ENCODE data around the gene SHISA5.
"Not testable (repeated sequence)": the region's sequence is repeated elsewhere in the genome, so short reads cannot be mapped to it uniquely, and the experiment has no call there.

SHISA5 gene

DNA sequence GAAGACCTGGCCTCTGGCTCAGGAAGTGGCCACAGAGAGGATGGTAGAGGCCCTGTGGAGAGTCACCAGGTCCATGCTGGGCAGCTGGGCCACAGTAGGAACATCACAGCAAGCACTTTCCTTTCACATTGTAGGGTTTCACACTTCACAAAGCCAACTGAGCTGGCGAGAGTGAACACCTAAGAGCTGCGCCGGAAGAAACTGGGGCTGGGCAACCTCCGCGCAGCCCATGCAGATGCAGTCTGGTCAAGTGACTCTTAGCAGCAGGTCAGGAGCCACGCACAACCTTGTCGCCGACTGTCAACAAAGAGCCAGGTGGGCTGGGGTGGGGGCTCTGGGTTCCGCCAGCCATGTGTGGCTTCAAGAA, 15.3 kb upstream of the SHISA5 start:
- no peak for DNase-seq (ENCODE audit: low read depth)

GRCh38 chr3:48518638-48519276, 14.8 kb upstream of the SHISA5 start:
- no peak for DNase-seq (ENCODE audit: low read depth)

GRCh38 chr3:48518069-48518468, 14.1 kb upstream of the SHISA5 start:
- no peak for DNase-seq (ENCODE audit: low read depth)

GRCh38 chr3:48516571-48516970, 12.6 kb upstream of the SHISA5 start:
- no peak for DNase-seq (ENCODE audit: low read depth)

DNA sequence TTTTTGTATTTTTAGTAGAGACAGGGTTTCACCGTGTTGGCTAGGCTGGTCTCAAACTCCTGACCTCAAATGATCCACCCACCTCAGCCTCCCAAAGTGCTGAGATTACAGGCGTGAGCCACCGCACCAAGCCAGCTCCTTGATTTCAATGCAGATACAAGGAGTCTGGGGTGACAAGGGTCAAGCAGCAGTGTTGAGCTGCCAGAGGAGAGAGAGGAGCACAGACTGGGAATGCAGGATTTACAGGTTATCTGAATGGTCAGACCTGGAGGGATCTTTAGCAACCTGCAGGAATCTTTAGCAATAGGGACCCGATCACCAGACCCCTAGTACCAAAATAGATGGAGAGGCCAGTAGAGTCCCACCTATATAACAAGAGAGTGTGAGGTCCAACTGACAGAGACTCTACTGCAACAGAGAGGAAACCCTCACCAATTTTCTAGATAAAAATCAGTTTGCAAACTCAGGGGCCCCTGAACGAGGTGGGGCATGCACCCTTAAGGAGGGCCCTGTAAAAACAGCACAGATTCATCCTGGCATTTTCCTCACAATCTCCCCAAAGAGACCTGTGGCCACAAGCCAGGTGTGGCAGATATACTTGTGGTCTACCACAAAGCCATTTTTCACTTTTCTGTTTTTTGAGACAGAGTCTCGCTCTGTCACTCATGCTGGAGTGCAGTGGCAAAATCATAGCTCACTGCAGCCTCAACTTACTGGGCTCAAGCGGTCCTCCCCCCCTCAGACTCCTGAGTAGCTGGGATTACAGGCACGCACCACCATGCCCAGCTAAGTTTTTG, 10.7 kb upstream of the SHISA5 start:
- DNase-seq (ENCODE audit: low read depth): no peak

- DNase-seq (ENCODE audit: low read depth): no peak
Measured at GRCh38 chr3:48511551-48511950, 7.6 kb upstream of the SHISA5 start.

DNA sequence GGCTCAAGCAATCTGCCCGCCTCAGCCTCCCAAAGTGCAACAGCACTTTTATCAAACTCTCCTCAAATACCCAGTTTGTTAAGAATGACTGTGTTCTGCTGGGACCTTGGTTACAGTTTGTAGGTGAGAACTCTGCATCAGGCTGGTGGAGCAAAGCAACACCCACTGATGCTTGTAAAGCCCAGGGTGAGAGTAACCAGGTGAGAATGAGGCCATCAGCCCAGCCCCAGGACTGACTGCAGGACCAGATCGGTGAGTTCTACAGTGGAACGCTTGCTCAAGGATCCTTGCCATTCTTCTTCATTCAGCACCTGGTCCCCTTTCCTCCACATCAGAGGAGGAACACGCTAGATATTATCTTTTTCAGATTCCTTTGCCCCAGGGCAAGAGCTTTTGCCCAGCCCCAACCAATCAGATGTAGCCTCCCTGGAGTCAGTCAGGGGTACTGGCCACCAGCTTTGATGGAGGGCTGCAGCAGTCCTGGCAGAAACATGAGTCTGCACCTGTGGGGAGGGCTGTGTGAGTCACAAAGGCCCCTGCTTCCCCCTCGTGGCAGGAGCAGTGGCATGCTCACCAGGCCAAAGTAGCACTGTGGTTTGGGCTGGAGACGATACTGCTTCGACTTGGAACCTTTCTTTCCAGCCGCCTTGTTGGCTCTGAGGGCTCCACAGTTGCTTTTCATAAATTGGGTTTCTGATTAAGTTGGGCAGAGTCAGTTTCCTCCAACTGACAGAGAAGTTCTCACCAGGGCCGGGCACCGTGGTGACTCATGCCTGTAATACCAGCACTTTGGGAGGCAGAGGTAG, 3.5 kb upstream of the SHISA5 start:
- DNase-seq (ENCODE audit: low read depth): peak; percentile 62

DNA sequence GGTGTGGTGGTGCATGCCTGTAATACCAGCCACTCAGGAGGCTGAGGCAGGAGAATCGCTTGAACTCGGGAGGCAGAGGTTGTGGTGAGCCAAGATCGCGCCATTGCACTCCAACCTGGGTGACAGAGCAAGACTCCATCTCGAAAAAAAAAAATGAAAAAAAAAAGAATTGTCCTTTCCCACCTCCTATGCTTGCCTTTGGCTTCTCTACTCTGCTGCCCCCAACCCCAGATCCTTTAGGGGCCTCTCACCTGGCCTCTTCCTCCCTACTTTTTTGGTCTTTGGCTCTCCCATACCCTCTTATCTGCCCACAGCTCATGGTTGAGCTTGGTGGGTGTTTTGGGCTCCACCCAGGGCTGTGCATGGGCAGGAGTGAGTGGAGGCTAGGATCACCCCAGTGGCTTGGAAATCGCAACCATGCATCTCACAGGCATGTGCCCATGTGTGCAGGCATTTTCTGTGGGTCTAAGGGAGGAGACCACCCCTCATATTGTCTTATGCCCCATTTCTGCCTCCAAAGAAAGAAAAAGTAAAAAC, 2.1 kb upstream of the SHISA5 start:
- DNase-seq (ENCODE audit: low read depth): no peak

DNA sequence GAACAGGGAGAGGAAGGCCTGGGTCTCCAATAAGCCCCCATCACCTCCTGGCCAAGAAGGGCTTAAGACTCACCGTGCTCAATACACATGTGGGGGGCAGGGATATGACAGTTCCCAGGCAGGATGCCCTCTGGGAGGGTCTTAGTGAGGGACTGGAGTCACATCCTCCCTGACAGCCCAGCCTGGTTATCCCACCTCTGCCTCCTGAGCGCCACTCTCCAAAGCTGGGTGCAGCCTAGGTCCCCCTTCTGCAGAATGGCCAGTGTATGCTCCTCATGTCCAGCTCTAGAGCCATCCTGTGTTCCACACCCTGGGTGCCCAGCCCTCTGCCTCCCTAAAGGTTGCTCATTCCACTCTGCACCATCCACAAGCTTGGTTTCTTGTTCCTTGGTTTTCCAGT, 1.2 kb upstream of the SHISA5 start:
- DNase-seq (ENCODE audit: low read depth): no peak

GRCh38 chr3:48503401-48504050, 448 bp downstream of the SHISA5 start:
- DNase-seq (ENCODE audit: low read depth): no peak

- no peak for DNase-seq (ENCODE audit: low read depth)
Measured at GRCh38 chr3:48502728-48503168, 1.2 kb downstream of the SHISA5 start.

DNA sequence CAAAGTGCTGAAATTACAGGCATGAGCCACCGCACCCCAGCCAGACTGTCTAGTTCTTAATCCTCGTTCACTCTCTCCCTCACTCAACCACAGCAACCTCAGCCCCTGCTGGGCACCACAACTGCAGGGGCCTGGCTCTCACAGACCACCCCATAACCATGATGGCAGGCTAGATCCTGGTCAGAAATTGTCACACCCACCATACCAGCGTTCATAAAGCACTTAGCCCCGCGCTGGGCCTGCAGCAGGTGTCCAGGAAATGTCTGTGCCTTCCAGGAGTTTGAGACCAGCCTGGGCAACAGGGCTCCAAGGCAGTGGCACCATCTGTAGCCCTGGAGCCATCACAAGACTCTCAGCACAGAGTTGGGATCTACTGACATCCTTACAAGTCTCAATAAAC, 1.9 kb downstream of the SHISA5 start:
- no peak for DNase-seq (ENCODE audit: low read depth)

DNA sequence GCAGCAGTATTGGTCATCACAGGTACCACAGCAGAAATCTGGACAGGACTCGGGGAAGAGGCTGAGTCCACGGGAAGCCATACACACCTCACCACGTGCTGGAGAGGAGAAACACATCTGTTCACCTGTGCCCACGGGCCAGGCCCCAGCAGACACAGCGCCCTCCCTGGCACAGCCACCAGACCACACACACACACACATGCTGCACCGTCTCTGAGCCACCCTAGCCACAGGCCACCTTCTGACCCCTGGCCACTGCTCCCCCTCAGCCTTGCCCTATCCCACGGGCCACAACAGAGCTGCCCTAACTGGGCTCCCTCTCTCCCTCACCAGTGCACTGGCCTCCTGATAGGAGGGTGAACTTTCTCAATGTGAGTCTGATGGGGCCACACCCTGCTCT, 2.8 kb downstream of the SHISA5 start:
- no peak for DNase-seq (ENCODE audit: low read depth)

GRCh38 chr3:48500656-48501055, 3.3 kb downstream of the SHISA5 start:
- no peak for DNase-seq (ENCODE audit: low read depth)

GRCh38 chr3:48493203-48493501, 10.8 kb downstream of the SHISA5 start:
- no peak for DNase-seq (ENCODE audit: low read depth)

GRCh38 chr3:48492461-48493202, 11.3 kb downstream of the SHISA5 start:
- DNase-seq (ENCODE audit: low read depth): no peak

GRCh38 chr3:48486952-48487351, 17.0 kb downstream of the SHISA5 start:
- no peak for DNase-seq (ENCODE audit: low read depth)

DNA sequence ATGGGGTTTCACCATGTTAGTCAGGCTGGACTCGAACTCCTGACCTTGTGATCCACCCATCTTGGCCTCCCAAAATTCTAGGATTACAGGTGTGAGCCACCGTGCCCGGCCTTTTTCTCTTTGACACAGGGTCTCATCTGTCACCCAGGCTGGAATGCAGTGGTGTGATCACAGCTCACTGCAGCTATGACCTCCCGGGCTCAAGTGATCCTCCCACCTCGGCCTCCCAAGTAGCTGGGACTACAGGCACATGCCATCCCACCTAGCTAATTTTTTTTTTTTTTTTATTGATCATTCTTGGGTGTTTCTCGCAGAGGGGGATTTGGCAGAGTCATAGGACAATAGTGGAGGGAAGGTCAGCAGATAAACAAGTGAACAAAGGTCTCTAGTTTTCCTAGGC, 21.2 kb downstream of the SHISA5 start:
- not testable (repeated sequence) for DNase-seq (ENCODE audit: low read depth)

GRCh38 chr3:48480891-48481290, 23.1 kb downstream of the SHISA5 start:
- not testable (repeated sequence) for DNase-seq (ENCODE audit: low read depth)

GRCh38 chr3:48478626-48479555, 25.1 kb downstream of the SHISA5 start:
- DNase-seq (ENCODE audit: low read depth): no peak
